ENCODE data around the gene CCDC175.

Gene CCDC175

DNA sequence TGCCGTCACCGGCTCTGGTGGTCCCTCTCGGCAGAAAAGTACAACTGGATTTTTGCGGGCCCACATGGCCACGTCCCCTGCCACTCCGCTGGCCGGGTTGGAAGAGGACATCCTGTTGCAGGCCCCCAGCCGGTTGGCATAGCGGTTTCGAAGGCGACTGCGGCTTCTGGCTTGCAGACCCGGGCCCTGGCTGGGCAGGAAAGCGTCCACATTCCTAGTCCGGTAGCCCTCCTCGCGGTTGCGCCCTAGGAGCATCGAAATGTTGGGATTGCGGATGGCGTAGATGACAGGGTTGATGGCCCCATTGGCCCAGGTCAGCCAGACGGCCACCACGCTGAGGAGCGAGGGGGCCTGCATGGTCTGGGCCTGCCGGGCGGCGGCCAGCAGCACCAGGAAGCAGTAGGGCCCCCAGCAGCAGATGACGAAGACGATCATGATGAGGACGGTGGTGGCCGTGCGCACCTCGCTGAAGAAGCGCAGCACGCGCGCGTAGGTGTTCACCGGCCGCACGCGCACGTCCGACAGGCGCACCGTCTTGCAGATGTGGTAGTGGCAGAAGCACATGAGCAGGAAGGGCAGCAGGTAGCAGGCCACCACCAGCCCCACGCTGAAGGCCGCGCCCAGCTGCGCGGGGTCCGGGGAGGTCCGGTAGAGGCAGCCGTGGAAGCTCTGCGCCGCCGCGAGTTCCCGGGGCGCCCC is 112.7 kb downstream of the CCDC175 start:
- Mint-ChIP-seq H3K4me1 (ENCODE audit: low read depth in 2 of 2) (peaks cover 2 to 11% of the 10 kb centered on the region in 2 donors), H3K27ac (peak overlapping the region; percentile 78 to 79), H3K9me3 (no peaks in the 10 kb centered on the region), H3K4me3 (peak overlapping the region; percentile 87 to 90), H3K36me3 (ENCODE audit: insufficient read depth) (peaks cover 4% of the 10 kb centered on the region), H3K27me3 (no peaks in the 10 kb centered on the region)
- no peak for DNase-seq
- peak; percentile 9 for ATAC-seq (replicated peaks)

DNA sequence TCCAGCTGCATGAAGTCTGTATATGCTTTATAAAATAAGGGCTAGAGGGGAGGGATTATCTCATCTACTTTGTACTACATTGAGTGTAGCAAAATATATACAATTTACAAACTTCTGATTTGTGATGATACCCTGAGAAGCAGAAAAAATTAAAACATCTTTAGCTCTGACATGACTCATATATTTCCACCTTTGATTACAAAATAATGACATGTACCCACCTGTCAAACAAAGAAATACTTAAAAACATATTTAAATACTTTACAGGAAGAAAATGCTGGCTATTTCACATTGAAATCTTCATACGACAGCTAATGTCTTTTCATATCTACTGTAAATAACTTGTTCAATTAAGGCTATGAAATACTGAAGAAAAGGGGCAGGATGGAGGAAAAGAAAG is 114.7 kb downstream of the CCDC175 start:
- DNase-seq (no peak), ATAC-seq (replicated peaks) (no peak)
- no peaks in the 10 kb centered on the region for H3K9me3 Mint-ChIP-seq
- H3K4me1 Mint-ChIP-seq (ENCODE audit: low read depth in 2 of 2): peaks cover 2 to 11% of the 10 kb centered on the region in 2 donors
- no peak overlapping the region for H3K27ac Mint-ChIP-seq
- no peak overlapping the region for H3K4me3 Mint-ChIP-seq
- no peaks in the 10 kb centered on the region for H3K27me3 Mint-ChIP-seq
- peaks cover 4% of the 10 kb centered on the region for H3K36me3 Mint-ChIP-seq (ENCODE audit: insufficient read depth)

DNA sequence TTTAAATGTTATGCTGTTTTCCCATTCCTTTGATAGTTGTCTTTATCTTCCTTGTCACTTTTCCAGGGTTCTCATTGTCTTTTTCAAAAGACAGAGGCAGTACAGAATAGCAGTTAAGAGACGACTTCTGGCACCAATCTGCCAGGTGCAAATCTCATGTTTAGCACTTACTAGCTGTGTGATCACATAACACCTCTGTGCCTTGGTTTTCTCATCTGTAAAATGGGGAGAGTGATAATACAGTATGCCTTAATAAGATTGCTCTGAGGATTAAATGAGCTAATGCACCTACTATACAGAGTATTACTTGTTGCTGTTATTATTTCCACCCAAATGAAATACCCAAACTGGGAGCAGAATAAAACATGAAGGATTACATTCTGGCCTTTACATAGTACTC is 116.2 kb downstream of the CCDC175 start:
- Mint-ChIP-seq H3K27me3 (no peaks in the 10 kb centered on the region), H3K9me3 (no peaks in the 10 kb centered on the region), H3K27ac (no peak overlapping the region), H3K36me3 (ENCODE audit: insufficient read depth) (peaks cover 4% of the 10 kb centered on the region), H3K4me1 (ENCODE audit: low read depth in 2 of 2) (peaks cover 2 to 9% of the 10 kb centered on the region in 2 donors), H3K4me3 (no peak overlapping the region)
- DNase-seq: no peak
- ATAC-seq (replicated peaks): no peak

DNA sequence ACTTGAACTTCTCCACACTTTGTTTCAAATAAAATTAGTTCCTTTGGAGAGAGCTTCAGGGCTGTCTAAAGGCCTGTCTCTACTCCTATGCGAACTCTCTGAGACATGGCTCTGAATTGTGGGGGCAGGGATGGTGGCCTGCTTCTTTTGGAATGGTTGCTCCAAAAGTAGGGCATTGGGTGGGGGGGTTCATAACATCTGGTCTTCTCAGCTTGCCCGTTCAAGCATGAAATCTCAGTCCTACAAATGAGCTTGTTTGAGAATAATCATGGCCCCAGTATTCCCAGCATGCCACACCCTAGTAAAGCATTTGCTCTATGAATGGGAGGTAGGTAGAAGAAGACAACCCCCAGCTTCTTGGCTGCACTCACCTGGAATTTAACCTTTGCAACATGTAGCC is 118.1 kb downstream of the CCDC175 start:
- no peaks in the 10 kb centered on the region for H3K9me3 Mint-ChIP-seq
- H3K36me3 Mint-ChIP-seq (ENCODE audit: insufficient read depth): no peaks in the 10 kb centered on the region

DNA sequence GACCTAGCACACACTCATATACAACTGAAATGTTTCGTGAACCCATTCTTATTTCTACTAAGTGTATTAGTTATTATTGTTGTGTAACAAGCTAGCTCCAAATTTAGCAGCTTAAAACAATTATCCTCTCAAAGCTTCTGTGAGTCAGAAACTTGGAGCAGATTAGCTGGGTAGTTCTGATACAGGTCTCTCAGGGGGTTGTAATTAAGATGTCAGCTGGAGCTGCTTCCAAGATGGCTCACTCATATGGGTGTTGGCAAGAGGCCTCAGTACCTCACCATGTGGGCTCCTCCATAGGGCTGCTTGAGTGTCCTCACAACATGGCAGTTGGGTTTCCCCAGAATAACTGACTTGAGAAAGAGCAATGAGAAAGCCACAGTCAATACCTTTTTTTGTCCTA is 121.2 kb downstream of the CCDC175 start:
- H3K27me3 Mint-ChIP-seq: no peaks in the 10 kb centered on the region
- no peaks in the 10 kb centered on the region for H3K4me1 Mint-ChIP-seq (ENCODE audit: low read depth in 2 of 2)
- DNase-seq: no peak
- no peak overlapping the region for H3K27ac Mint-ChIP-seq
- no peaks in the 10 kb centered on the region for H3K36me3 Mint-ChIP-seq (ENCODE audit: insufficient read depth)
- ATAC-seq (replicated peaks): no peak
- H3K9me3 Mint-ChIP-seq: no peaks in the 10 kb centered on the region
- no peak overlapping the region for H3K4me3 Mint-ChIP-seq

More for the DNA sequence above, 118.1 kb downstream of the CCDC175 start:
- DNase-seq (no peak), ATAC-seq (replicated peaks) (no peak)
- no peaks in the 10 kb centered on the region for H3K27me3 Mint-ChIP-seq
- no peak overlapping the region for H3K27ac Mint-ChIP-seq
- H3K4me1 Mint-ChIP-seq (ENCODE audit: low read depth in 2 of 2): peaks cover 0 to under 1% of the 10 kb centered on the region in 2 donors
- H3K4me3 Mint-ChIP-seq: no peak overlapping the region
